Cardiac fibroblast (primary cell): ENCODE data around the gene GTPBP8.

Experiments
- DNase-seq, 2 donors: peaks; one replicate each; pipeline versions ENCODE4 v3.0.0 to v3.0.0-alpha.2; 2010; ENCODE audit warnings: low read depth in 2 of 2
- H3K4me3 ChIP-seq, 2 donors: replicated peaks in 1 of 2; 1 replicate in 1 of 2; 2 replicates in 1 of 2; pipeline ENCODE4 v1.5.1; 2011; ENCODE audit warnings: low read depth in 2 of 2, low read length in 2 of 2, mild to moderate bottlenecking in 2 of 2, moderate library complexity in 1 of 2
- TF ChIP-seq, protein P1 (sequence below): IDR thresholded peaks from one replicate; pipeline ENCODE4 v1.5.1; 2011; ENCODE audit warnings: low read depth, mild to moderate bottlenecking, low read length, inconsistent platforms

The GTPBP8 gene

DNA sequence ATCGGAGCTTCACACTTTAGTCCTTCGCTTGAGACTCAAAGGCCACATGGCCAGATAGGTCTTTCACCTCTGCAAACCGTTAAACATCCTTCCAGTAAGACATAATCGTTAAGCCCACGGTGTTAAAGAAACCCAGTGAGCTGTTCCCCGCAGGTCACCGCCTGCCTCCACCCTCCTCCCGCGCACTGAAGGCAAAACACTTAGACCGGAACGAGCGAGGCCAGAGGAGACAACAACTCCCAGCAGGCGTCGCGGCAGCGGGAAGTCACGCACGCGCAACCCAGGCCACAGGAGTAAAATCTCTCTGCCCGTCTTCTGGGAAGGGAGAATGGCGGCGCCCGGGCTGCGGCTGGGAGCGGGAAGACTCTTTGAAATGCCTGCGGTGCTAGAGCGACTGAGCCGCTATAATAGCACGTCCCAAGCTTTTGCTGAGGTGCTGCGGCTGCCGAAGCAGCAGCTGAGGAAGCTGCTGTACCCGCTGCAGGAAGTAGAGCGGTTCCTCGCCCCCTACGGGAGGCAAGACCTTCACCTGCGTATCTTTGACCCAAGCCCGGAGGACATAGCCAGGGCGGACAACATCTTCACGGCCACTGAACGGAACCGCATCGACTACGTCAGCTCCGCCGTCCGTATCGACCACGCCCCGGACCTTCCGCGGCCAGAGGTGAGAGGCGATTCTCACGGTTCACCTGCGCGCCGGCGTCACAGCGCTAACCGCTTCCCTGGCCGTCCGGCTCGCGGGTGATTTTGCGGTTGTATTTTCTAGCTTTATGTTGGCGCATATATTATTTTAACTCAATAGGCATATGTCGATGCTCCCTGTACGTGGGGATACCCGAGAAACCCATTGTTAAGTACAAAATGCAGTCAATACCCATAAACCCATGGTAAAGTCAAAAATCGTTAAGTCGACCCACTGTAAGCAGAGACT is at the start of gene GTPBP8:
GTPBP8 (plus strand) TSS at position 313 of the 931 bp plus-strand sequence; CDS start at position 329, 16 bp downstream.
- DNase-seq = peak; percentile 90 to 91
- peak within 1 kb of the TSS; percentile 87 to 97 for H3K4me3 ChIP-seq
- TF ChIP-seq, protein P1, sequence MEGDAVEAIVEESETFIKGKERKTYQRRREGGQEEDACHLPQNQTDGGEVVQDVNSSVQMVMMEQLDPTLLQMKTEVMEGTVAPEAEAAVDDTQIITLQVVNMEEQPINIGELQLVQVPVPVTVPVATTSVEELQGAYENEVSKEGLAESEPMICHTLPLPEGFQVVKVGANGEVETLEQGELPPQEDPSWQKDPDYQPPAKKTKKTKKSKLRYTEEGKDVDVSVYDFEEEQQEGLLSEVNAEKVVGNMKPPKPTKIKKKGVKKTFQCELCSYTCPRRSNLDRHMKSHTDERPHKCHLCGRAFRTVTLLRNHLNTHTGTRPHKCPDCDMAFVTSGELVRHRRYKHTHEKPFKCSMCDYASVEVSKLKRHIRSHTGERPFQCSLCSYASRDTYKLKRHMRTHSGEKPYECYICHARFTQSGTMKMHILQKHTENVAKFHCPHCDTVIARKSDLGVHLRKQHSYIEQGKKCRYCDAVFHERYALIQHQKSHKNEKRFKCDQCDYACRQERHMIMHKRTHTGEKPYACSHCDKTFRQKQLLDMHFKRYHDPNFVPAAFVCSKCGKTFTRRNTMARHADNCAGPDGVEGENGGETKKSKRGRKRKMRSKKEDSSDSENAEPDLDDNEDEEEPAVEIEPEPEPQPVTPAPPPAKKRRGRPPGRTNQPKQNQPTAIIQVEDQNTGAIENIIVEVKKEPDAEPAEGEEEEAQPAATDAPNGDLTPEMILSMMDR = peak; percentile 2

GRCh38 chr3:112948346-112948838 is 42.4 kb upstream of the GTPBP8 start:
- DNase-seq = no peak
- TF ChIP-seq, protein P1 = no peak
- H3K4me3 ChIP-seq = no peak overlapping the region

DNA sequence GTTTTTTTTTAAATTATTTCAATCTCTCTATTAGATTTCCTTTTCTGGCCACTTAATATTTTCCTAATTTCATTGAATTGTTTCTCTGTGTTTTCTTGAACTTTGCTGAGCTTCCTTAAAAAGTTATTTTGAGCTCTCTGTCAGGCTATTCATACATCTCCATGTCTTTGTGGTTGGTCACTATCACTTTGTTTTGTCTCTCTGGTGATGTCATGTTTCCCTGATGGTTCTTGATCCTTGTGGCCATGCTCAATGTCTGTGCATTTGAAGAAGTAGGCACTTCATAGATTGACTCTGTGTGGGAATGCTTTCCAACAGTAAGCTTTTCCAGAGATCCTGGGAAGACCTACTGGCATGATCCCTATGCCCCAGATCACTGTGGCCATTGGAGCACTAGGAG is 34.4 kb upstream of the GTPBP8 start:
- DNase-seq = no peak
- no peak overlapping the region for H3K4me3 ChIP-seq
- TF ChIP-seq, protein P1 = no peak

GRCh38 chr3:112958811-112959560 is 31.8 kb upstream of the GTPBP8 start:
- TF ChIP-seq, protein P1 = no peak
- DNase-seq = no peak
- H3K4me3 ChIP-seq = no peak overlapping the region

DNA sequence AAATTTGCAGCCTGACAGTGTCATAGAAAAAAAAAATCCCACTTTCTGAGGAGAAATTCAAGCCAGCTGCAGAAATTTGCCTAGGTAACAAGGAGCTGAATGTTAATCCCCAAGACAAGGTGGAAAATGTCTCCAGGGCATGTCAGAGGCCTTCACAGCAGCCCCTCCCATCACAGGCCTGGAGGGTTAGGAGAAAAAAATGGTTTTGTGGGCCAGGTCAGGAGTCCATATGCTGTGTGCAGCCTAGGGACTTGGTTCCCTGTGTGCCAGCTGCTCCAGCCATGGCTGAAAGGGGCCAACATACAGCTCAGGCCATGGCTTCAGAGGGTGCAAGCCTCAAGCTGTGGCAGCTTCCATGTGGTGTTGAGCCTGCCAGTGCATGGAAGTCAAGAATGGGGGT is 27.1 kb upstream of the GTPBP8 start:
- TF ChIP-seq, protein P1 = no peak
- no peak for DNase-seq
- H3K4me3 ChIP-seq = no peak overlapping the region

- H3K4me3 ChIP-seq = no peak overlapping the region
- TF ChIP-seq, protein P1 = no peak
- no peak for DNase-seq
These were observed 25.1 kb upstream of the GTPBP8 start for GRCh38 chr3:112965656-112966055.
